IMR-90 (cell line): Measurements from ENCODE around the gene RHOF. TPM values are rescaled to one million over a fixed set of nuclear protein-coding genes. Genes with fewer than 3 reads are reported as not detected.

Source experiments
- ATAC-seq: fragments of 200-7000 bp; cut with Tn5 transposase; 2 replicates; pipeline ENCODE4 v1.9.1; 2020; ENCODE audit warnings: low read depth, mild to moderate bottlenecking, moderate library complexity
- BruUV-seq: library from RNA; stranded (reverse); fragments of 400-500 nt; replicated peaks from 2 replicates; lab custom pipeline; 2021; lab: Mats Ljungman, UMichigan
- CTCF ChIA-PET: fragments of 300-600 bp; formaldehyde crosslinking; extraction: SDS; loops from one replicate; lab custom pipeline; 2021; ENCODE audit warnings: antibody characterized with exemption; lab: Yijun Ruan, JAX
- POLR2A ChIA-PET: fragments of 300-600 bp; sonication (Branson Sonifier 250); formaldehyde crosslinking; loops from one replicate; lab custom pipeline; 2022; ENCODE audit warnings: antibody characterized with exemption; ENCODE audit not compliant: unreplicated experiment; lab: Charles Lee
- DNase-seq: peaks from one replicate; pipeline ENCODE4 v3.0.0; 2013
- H2AFZ ChIP-seq: replicated peaks from 2 replicates; pipeline ENCODE3; 2013; ENCODE audit warnings: low read length, mild to moderate bottlenecking; ENCODE audit not compliant: poor library complexity
- H2AK5ac ChIP-seq: 2 replicates; pipeline ENCODE4 v1.6.1; 2013; ENCODE audit warnings: low read depth, low read length, inconsistent platforms
- H2AK9ac ChIP-seq: replicated peaks from 2 replicates; pipeline ENCODE3; 2013; ENCODE audit warnings: mild to moderate bottlenecking, low read depth, low read length, moderate library complexity; ENCODE audit not compliant: poor library complexity
- H2BK120ac ChIP-seq: 2 replicates; pipeline ENCODE4 v1.6.1; 2013; ENCODE audit warnings: low read depth, low read length, inconsistent platforms
- H2BK15ac ChIP-seq: 3 replicates; pipeline ENCODE4 v1.6.1; 2013; ENCODE audit warnings: low read depth, low read length, inconsistent platforms
- H2BK20ac ChIP-seq: 2 replicates; pipeline ENCODE4 v1.6.1; 2013; ENCODE audit warnings: low read depth, mild to moderate bottlenecking, inconsistent platforms, low read length, moderate library complexity
- H2BK5ac ChIP-seq: 2 replicates; pipeline ENCODE4 v1.6.1; 2013; ENCODE audit warnings: mild to moderate bottlenecking, low read depth, low read length, inconsistent platforms; ENCODE audit not compliant: poor library complexity, severe bottlenecking
- H3K14ac ChIP-seq: replicated peaks from 2 replicates; pipeline ENCODE4 v1.6.1; 2013; ENCODE audit warnings: low read depth, low read length, inconsistent platforms
- H3K18ac ChIP-seq: 2 replicates; pipeline ENCODE4 v1.6.1; 2013; ENCODE audit warnings: low read depth, low read length, control low read depth
- H3K23ac ChIP-seq: 2 replicates; pipeline ENCODE4 v1.6.1; 2013; ENCODE audit warnings: low read depth, low read length, inconsistent platforms
- H3K27ac ChIP-seq: 2 replicates; pipeline ENCODE4 v1.5.1; 2013; ENCODE audit warnings: mild to moderate bottlenecking, control low read depth, low read length; ENCODE audit not compliant: insufficient read depth
- H3K27me3 ChIP-seq: 2 replicates; pipeline ENCODE4 v1.6.1; 2013; ENCODE audit warnings: low read length; ENCODE audit not compliant: control insufficient read depth, insufficient read depth
- H3K36me3 ChIP-seq: 2 replicates; pipeline ENCODE4 v1.6.1; 2013; ENCODE audit warnings: low read length, mixed read lengths; ENCODE audit not compliant: control insufficient read depth, insufficient read depth
- H3K4ac ChIP-seq: 2 replicates; pipeline ENCODE4 v1.6.1; 2013; ENCODE audit warnings: low read depth, low read length, inconsistent platforms
- H3K4me1 ChIP-seq: 2 replicates; pipeline ENCODE4 v1.6.1; 2013; ENCODE audit warnings: low read length, mixed read lengths; ENCODE audit not compliant: control insufficient read depth, insufficient read depth
- H3K4me2 ChIP-seq: 2 replicates; pipeline ENCODE4 v1.6.1; 2013; ENCODE audit warnings: low read depth, mild to moderate bottlenecking, control low read depth, low read length, moderate library complexity
- H3K4me3 ChIP-seq: 2 replicates; pipeline ENCODE4 v1.5.1; 2013; ENCODE audit warnings: low read depth, mild to moderate bottlenecking, control low read depth, low read length, moderate library complexity; ENCODE audit not compliant: insufficient read depth
- H3K56ac ChIP-seq: 2 replicates; pipeline ENCODE4 v1.6.1; 2013; ENCODE audit warnings: low read length, inconsistent platforms; ENCODE audit not compliant: insufficient read depth; ENCODE audit errors: extremely low read depth
- H3K79me1 ChIP-seq, 2 experiments: 2 replicates each; pipeline ENCODE4 v1.6.1; 2013; ENCODE audit warnings: low read length in 2 of 2, inconsistent platforms in 1 of 2, low read depth in 1 of 2
- H3K9ac ChIP-seq: 2 replicates; pipeline ENCODE4 v1.6.1; 2013; ENCODE audit warnings: low read depth, low read length, control low read depth
- H3K9me1 ChIP-seq: 2 replicates; pipeline ENCODE4 v1.6.1; 2013; ENCODE audit warnings: low read length, inconsistent platforms; ENCODE audit not compliant: insufficient read depth
- H3K9me3 ChIP-seq: 2 replicates; pipeline ENCODE4 v1.6.1; 2013; ENCODE audit warnings: low read length; ENCODE audit not compliant: control insufficient read depth, insufficient read depth
- H4K20me1 ChIP-seq: 2 replicates; pipeline ENCODE4 v1.6.1; 2013; ENCODE audit warnings: low read length, inconsistent platforms; ENCODE audit not compliant: insufficient read depth
- H4K5ac ChIP-seq: 2 replicates; pipeline ENCODE4 v1.6.1; 2013; ENCODE audit warnings: mild to moderate bottlenecking, low read depth, low read length, control low read depth
- H4K8ac ChIP-seq, 2 experiments: 2 replicates each; pipeline ENCODE4 v1.6.1; 2013; ENCODE audit warnings: low read depth in 2 of 2, low read length in 2 of 2, control low read depth in 1 of 2, inconsistent platforms in 1 of 2
- H4K91ac ChIP-seq: 2 replicates; pipeline ENCODE4 v1.6.1; 2013; ENCODE audit warnings: low read depth, low read length, inconsistent platforms; ENCODE audit not compliant: insufficient read depth
- BHLHE40 ChIP-seq: fragments of 150-350 bp; IDR thresholded peaks from 2 replicates; pipeline ENCODE4 v1.6.1; 2016; ENCODE audit warnings: mild to moderate bottlenecking, low read depth, low read length
- CEBPB ChIP-seq: IDR thresholded peaks from 2 replicates; pipeline ENCODE4 v1.6.1; 2012; ENCODE audit warnings: low read depth, low read length, improper control_type of control experiment
- CHD1 ChIP-seq: IDR thresholded peaks from 2 replicates; pipeline ENCODE4 v1.6.1; 2012; ENCODE audit warnings: low read depth, low read length, improper control_type of control experiment
- CTCF ChIP-seq: conservative IDR thresholded peaks from 2 replicates; pipeline ENCODE4 v1.5.1; 2012; ENCODE audit warnings: mild to moderate bottlenecking, low read depth, low read length, improper control_type of control experiment
- FOS ChIP-seq: fragments of 150-350 bp; IDR thresholded peaks from 2 replicates; pipeline ENCODE4 v1.6.1; 2016; ENCODE audit warnings: low read depth, low read length
- MAZ ChIP-seq: IDR thresholded peaks from 2 replicates; pipeline ENCODE4 v1.6.1; 2012; ENCODE audit warnings: low read depth, mild to moderate bottlenecking, low read length, improper control_type of control experiment, moderate library complexity, borderline replicate concordance
- RAD21 ChIP-seq: IDR thresholded peaks from 2 replicates; pipeline ENCODE4 v1.6.1; 2012; ENCODE audit warnings: low read length, improper control_type of control experiment
- RCOR1 ChIP-seq: IDR thresholded peaks from 2 replicates; pipeline ENCODE4 v1.6.1; 2012; ENCODE audit warnings: mild to moderate bottlenecking, low read length, improper control_type of control experiment; ENCODE audit not compliant: insufficient replicate concordance
- SMC3 ChIP-seq: fragments of 150-350 bp; IDR thresholded peaks from 2 replicates; pipeline ENCODE4 v1.6.1; 2016; ENCODE audit warnings: low read depth, mild to moderate bottlenecking, antibody characterized with exemption, low read length, moderate library complexity
- WGBS, 2 experiments: methylation state at CpG; one replicate each; pipeline versions ENCODE4 v1.1.5 to v1.1.7; 2013; ENCODE audit warnings: missing lambda C conversion rate in 2 of 2; ENCODE audit not compliant: insufficient read length in 1 of 2; ENCODE audit errors: extremely low coverage in 2 of 2; 5-methylcytosine and 5-hydroxymethylcytosine counted together
- dilution Hi-C: fragments of 300-500 bp; cut with HindIII; formaldehyde crosslinking; loops from one replicate; pipeline ENCODE4 v1.14.3; 2018; ENCODE audit warnings: low sequenced_read_pairs; ENCODE audit not compliant: unreplicated experiment
- in situ Hi-C: fragments of 300-500 bp; cut with MboI; formaldehyde crosslinking; loops from 3 replicates; pipeline ENCODE4 v1.14.3; 2019; ENCODE audit warnings: low sequenced_read_pairs, inconsistent platforms, mixed read lengths
- intact Hi-C: fragments of 100-400 bp; cut with micrococcal nuclease; formaldehyde crosslinking; loops from 2 replicates; pipeline ENCODE4 v1.10.0; 2022
- polyA plus RNA-seq, 3 experiments: library from polyadenylated mRNA; depleted of rRNA; stranded (reverse); fragments of >200 nt; gene quantifications; 2 replicates each; pipeline ENCODE4 v1.2.3, GENCODE V29; 2012; ENCODE audit warnings: low replicate concordance in 1 of 3
- total RNA-seq: library from RNA; depleted of rRNA; stranded (reverse); fragments of >200 nt; gene quantifications from 2 replicates; pipeline ENCODE4 v1.2.3, GENCODE V29; 2012
- TF ChIP-seq, protein P1 (sequence below): fragments of 150-350 bp; IDR thresholded peaks from 2 replicates; pipeline ENCODE4 v1.6.1; 2016; ENCODE audit warnings: low read depth, mild to moderate bottlenecking, low read length, moderate library complexity, borderline replicate concordance
- TF ChIP-seq, protein P2 (sequence below): fragments of 150-350 bp; IDR thresholded peaks from 2 replicates; pipeline ENCODE4 v1.6.1; 2017; ENCODE audit warnings: mild to moderate bottlenecking, antibody characterized with exemption, low read length, low read depth

Gene RHOF
- total and polyA plus RNA-seq, 2 of the 4 experiments (the other 2 are of a cell fraction), result 3.0 to 5.1 TPM

DNA sequence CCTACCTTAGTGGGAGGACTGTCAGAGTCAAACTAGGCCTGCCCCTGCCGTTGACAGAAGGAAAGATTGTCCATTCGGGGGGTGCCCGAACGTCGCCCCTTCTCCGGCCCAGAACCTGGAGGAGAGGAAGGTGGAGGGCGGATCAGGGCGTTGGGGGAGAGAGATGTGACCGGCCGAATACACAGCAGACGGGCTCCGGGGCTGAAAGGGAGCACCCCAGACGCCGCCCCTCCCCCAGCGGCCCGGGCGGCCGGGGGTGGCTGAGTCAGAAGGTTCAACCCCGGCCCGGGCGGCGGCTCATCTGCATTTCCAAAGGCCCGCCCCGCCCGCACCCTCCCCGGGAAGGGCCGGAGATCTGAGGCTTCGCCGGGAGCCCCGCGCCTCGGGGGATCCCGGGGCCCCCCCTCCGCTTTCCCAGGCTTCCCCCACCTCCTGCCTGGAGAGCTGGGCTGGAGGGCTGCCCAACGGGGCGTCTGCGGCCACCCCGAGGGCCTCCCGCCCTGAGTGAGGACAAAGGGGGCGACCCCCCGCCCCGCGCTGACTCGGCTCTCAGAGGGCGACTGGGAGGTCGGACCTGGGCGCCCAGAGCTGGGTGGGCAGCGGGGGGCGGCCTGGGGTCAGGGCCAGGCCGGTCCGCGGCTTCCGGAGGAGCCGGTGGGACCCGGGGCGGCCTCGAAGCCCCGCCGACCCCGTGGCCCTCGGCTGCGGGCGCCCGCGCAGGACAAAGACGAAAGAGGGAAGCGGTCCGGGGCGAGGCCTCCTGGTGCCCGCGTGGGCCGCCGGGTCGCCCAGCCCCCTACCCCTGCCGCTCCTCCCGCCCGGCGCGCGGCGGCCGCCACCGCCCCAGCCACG is 6.6 kb upstream of the RHOF start:
- Histone ChIP-seq H3K4me3 (peak overlapping the region; percentile 63), H3K9ac (peak overlapping the region; percentile 93), H3K18ac (peak overlapping the region; percentile 89), H2BK5ac (peak overlapping the region; percentile 99), H2AK9ac (peak overlapping the region; percentile 100), H4K91ac (peak overlapping the region; percentile 93), H3K27me3 (no peaks in the 10 kb centered on the region), H4K8ac (peak overlapping the region; percentile 74 to 88), H2AK5ac (peak overlapping the region; percentile 94), H4K20me1 (peaks cover 11% of the 10 kb centered on the region), H4K5ac (peak overlapping the region; percentile 89), H3K79me1 (peaks cover 6 to 50% of the 10 kb centered on the region in 2 experiments; a peak in 3 of 4 replicates), H3K36me3 (peaks cover 9% of the 10 kb centered on the region; the same call in 1 of the 2 replicates), H3K9me1 (peaks cover 4% of the 10 kb centered on the region; the same call in 1 of the 2 replicates), H3K14ac (peak overlapping the region; percentile 94), H3K56ac (peak overlapping the region; percentile 82), H3K27ac (peak overlapping the region; percentile 99), H2AFZ (peak overlapping the region; percentile 85), H3K9me3 (no peaks in the 10 kb centered on the region), H3K4me1 (peaks cover 28% of the 10 kb centered on the region), H3K4me2 (peak overlapping the region; percentile 95), H2BK120ac (peak overlapping the region; percentile 84), H2BK15ac (peak overlapping the region; percentile 79; the same call in 2 of the 3 replicates), H2BK20ac (no peak overlapping the region), H3K4ac (peak overlapping the region; percentile 95), H3K23ac (peak overlapping the region; percentile 66)
- BruUV-seq, result no TSS peak
- dilution Hi-C loops, result no loop called here
- CTCF ChIA-PET, result no interaction called here
- 0% methylated on average over 15 of the region's 84 CpGs; no CpG with 5 or more reads in 1 of the 2 experiments for WGBS, 2 experiments
- POLR2A ChIA-PET, result interaction anchor here (0.6 to 3.4 kb wide), 5 partner anchors 11 to 683 kb away, joined by 3 to 20 read pairs (median 7); no protein-coding TSS in a partner anchor
- DNase-seq (peak; percentile 84), ATAC-seq (peak; percentile 38)
- intact Hi-C loops, result loop anchor here (5.0 to 10.0 kb wide), 2 partner anchors 222 to 245 kb away; partner anchors contain the start of gene BCL7A
- in situ Hi-C loops, result no loop called here
- TF ChIP-seq BHLHE40, result peak; percentile 52; the same call in 1 of the 2 replicates
- TF ChIP-seq CEBPB, result no peak
- TF ChIP-seq SMC3, result no peak
- TF ChIP-seq, protein P1, sequence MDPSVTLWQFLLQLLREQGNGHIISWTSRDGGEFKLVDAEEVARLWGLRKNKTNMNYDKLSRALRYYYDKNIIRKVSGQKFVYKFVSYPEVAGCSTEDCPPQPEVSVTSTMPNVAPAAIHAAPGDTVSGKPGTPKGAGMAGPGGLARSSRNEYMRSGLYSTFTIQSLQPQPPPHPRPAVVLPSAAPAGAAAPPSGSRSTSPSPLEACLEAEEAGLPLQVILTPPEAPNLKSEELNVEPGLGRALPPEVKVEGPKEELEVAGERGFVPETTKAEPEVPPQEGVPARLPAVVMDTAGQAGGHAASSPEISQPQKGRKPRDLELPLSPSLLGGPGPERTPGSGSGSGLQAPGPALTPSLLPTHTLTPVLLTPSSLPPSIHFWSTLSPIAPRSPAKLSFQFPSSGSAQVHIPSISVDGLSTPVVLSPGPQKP, result no peak
- TF ChIP-seq RCOR1, result no peak
- peak; percentile 55; the same call in 1 of the 2 replicates for TF ChIP-seq MAZ
- 0 out of 2 replicates have a peak, but pooled peaks have one; percentile 13 for TF ChIP-seq CHD1
- TF ChIP-seq CTCF, result no peak
- no peak for TF ChIP-seq RAD21
- TF ChIP-seq, protein P2, sequence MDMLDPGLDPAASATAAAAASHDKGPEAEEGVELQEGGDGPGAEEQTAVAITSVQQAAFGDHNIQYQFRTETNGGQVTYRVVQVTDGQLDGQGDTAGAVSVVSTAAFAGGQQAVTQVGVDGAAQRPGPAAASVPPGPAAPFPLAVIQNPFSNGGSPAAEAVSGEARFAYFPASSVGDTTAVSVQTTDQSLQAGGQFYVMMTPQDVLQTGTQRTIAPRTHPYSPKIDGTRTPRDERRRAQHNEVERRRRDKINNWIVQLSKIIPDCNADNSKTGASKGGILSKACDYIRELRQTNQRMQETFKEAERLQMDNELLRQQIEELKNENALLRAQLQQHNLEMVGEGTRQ, result no peak
- peak; percentile 18; the same call in 1 of the 2 replicates for TF ChIP-seq FOS
